Naive thymus-derived CD8-positive, alpha-beta T cell (primary cell): ENCODE results near the gene RAI14. TPM values are rescaled to one million over a fixed set of nuclear protein-coding genes. Genes with fewer than 3 reads are reported as not detected.

Experiments used
- ATAC-seq, 2 donors: fragments of 150-1000 bp; cut with Tn5 transposase in 1 of 2; sonication (Bioruptor Pico), chemical (Tn5 transposase) in 1 of 2; 1 replicate in 1 of 2; 2 replicates in 1 of 2; pipeline ENCODE4 v1.10.0; 2021; ENCODE audit warnings: mild to moderate bottlenecking in 2 of 2, moderate library complexity in 2 of 2
- POLR2A ChIA-PET: fragments of 350-600 bp; sonication (Branson Sonifier 250); formaldehyde crosslinking; loops from one replicate; lab custom pipeline; 2021; ENCODE audit warnings: antibody characterized with exemption; lab: Charles Lee
- DNase-seq, 10 donors: peaks; one replicate each; pipeline versions ENCODE4 v3.0.0 to v3.0.0-alpha.2; 2020 to 2022
- H3K27ac Mint-ChIP-seq, 10 donors: one replicate each; pipeline ENCODE4 v1.8.0; 2020 to 2022; ENCODE audit warnings: mild to moderate bottlenecking in 10 of 10, mixed read lengths in 10 of 10, moderate library complexity in 4 of 10, inconsistent platforms in 1 of 10
- H3K27me3 Mint-ChIP-seq, 5 donors: one replicate each; pipeline ENCODE4 v1.8.0; 2021 to 2022; ENCODE audit warnings: mixed read lengths in 5 of 5
- H3K36me3 Mint-ChIP-seq, 3 donors: one replicate each; pipeline ENCODE4 v1.8.0; 2020 to 2022; ENCODE audit warnings: mixed read lengths in 3 of 3, mild to moderate bottlenecking in 2 of 3, inconsistent platforms in 1 of 3
- H3K4me1 Mint-ChIP-seq, 4 donors: one replicate each; pipeline ENCODE4 v1.8.0; 2021 to 2022; ENCODE audit warnings: mixed read lengths in 4 of 4
- H3K4me3 Mint-ChIP-seq, 10 donors: one replicate each; pipeline ENCODE4 v1.8.0; 2020 to 2022; ENCODE audit warnings: mild to moderate bottlenecking in 10 of 10, mixed read lengths in 10 of 10, moderate library complexity in 6 of 10, inconsistent platforms in 1 of 10
- H3K9me3 Mint-ChIP-seq, 9 donors: one replicate each; pipeline ENCODE4 v1.8.0; 2020 to 2022; ENCODE audit warnings: mixed read lengths in 9 of 9, mild to moderate bottlenecking in 3 of 9, inconsistent platforms in 1 of 9, moderate library complexity in 1 of 9
- polyA plus RNA-seq, 3 donors: library from polyadenylated mRNA; unstranded; fragments of 300-500 nt; fragmentation: Illumina TruSeq; gene quantifications; one replicate each; pipeline ENCODE4 v1.2.3, GENCODE V29; 2021
- total RNA-seq, 8 experiments: library from RNA in 2 of 8; stranded (reverse) in 2 of 8; gene quantifications; one replicate each; pipeline ENCODE4 v1.2.3 and lab custom pipeline; 2021 to 2026

Gene RAI14
- total and polyA plus RNA-seq, 5 experiments from 2014 or later = not detected

- POLR2A ChIA-PET = no interaction called here
- DNase-seq (no peak), ATAC-seq (no peak)
- peaks cover 2 to 10% (median 6%) of the 10 kb centered on the region in 3 donors for H3K36me3 Mint-ChIP-seq
- no peaks in the 10 kb centered on the region for H3K4me1 Mint-ChIP-seq
- no peak overlapping the region for H3K27ac Mint-ChIP-seq
- no peak overlapping the region for H3K4me3 Mint-ChIP-seq
- peaks cover 0 to 9% (median 0%) of the 10 kb centered on the region in 5 donors for H3K27me3 Mint-ChIP-seq
- H3K9me3 Mint-ChIP-seq = peaks cover 5 to 27% (median 17%) of the 10 kb centered on the region in 9 donors
These were observed 220.1 kb downstream of the RAI14 start for GRCh38 chr5:34876275-34876674.

GRCh38 chr5:34881246-34881645 lies 225.1 kb downstream of the RAI14 start:
- no peak overlapping the region for H3K4me3 Mint-ChIP-seq
- no peak for DNase-seq
- POLR2A ChIA-PET = no interaction called here
- H3K36me3 Mint-ChIP-seq = peaks cover 1 to 3% (median 2%) of the 10 kb centered on the region in 3 donors
- peaks cover 3 to 13% (median 10%) of the 10 kb centered on the region in 9 donors for H3K9me3 Mint-ChIP-seq
- peaks cover 0 to 8% (median 2%) of the 10 kb centered on the region in 5 donors for H3K27me3 Mint-ChIP-seq
- ATAC-seq = no peak
- H3K27ac Mint-ChIP-seq = no peak overlapping the region
- H3K4me1 Mint-ChIP-seq = no peaks in the 10 kb centered on the region

Other genes with a start within 250 kb of the RAI14 start
- under 1 TPM; 0.69 to 0.94 TPM for gene TTC23L, start 182.8 kb downstream of the RAI14 start, total RNA-seq
- not detected for gene TTC23L, start 182.8 kb downstream of the RAI14 start, polyA plus RNA-seq